ENCODE data around the gene VAV1. TPM values are rescaled to one million over a fixed set of nuclear protein-coding genes. Genes with fewer than 3 reads are reported as not detected.

VAV1 gene
- total and polyA plus RNA-seq, 2 donors (not counting 1 experiment from before 2014, with no cell fraction given): 62.7 to 98.8 TPM

- Histone ChIP-seq H2AFZ (ENCODE audit: insufficient read depth, low read depth, low read length, poor library complexity, severe bottlenecking) (peak overlapping the region; percentile 54), H3K79me2 (ENCODE audit: control insufficient read depth, insufficient read depth, low read length) (no peaks in the 10 kb centered on the region), H4K20me1 (ENCODE audit: control insufficient read depth, insufficient read depth, low read length, poor library complexity, severe bottlenecking) (no peaks in the 10 kb centered on the region), H3K9ac (ENCODE audit: low read length) (peak overlapping the region; percentile 71), H3K4me1 (ENCODE audit: control insufficient read depth in 2 of 2, insufficient read depth in 2 of 2, low read length in 2 of 2) (peaks cover 0 to 5% of the 10 kb centered on the region in 2 donors), H3K36me3 (replicated peaks in 1 of 2; ENCODE audit: control extremely low read depth in 1 of 2, control insufficient read depth in 1 of 2, extremely low read depth in 1 of 2, insufficient read depth in 2 of 2, low read length in 1 of 2) (no peaks in the 10 kb centered on the region), H3K9me3 (ENCODE audit: control extremely low read depth in 1 of 3, control insufficient read depth in 2 of 3, insufficient read depth in 1 of 3, low read length in 2 of 3) (no peaks in the 10 kb centered on the region), H3K4me3 (ENCODE audit: control extremely low read depth in 1 of 5, extremely low read depth in 1 of 5, insufficient read depth in 1 of 5, low read depth in 2 of 5, low read length in 4 of 5) (peak overlapping the region in 3 of 5 experiments; percentile 48 to 73 (median 58)), H3K4me2 (replicated peaks; ENCODE audit: low read depth, low read length, poor library complexity, severe bottlenecking) (peak overlapping the region; percentile 92), H3K27me3 (replicated peaks in 1 of 4; ENCODE audit: control extremely low read depth in 1 of 4, control insufficient read depth in 3 of 4, insufficient read depth in 4 of 4, low read length in 3 of 4) (peaks cover 0 to 3% (median 0%) of the 10 kb centered on the region in 4 experiments), H3K27ac (ENCODE audit: low read length in 2 of 2) (peak overlapping the region; percentile 52 to 89)
- H3K27ac Mint-ChIP-seq: peak overlapping the region; percentile 92
- ChIA-PET POLR2A (interaction anchor here (0.7 to 2.3 kb wide), 7 partner anchors 36 to 644 kb away, joined by 3 to 11 read pairs (median 5); partner anchors contain the start of genes GPR108 and VAV1), CTCF (interaction anchor here (0.8 to 7.4 kb wide), 35 partner anchors 9 to 814 kb away, joined by 3 to 118 read pairs (median 7); partner anchors contain the start of genes DENND1C, GPR108 and VAV1)
- ATAC-seq (ENCODE audit: low read depth) (peak; percentile 85), DNase-seq (peak; percentile 92)
- under 1% methylated on average over 16 of the region's 16 CpGs for WGBS (ENCODE audit: insufficient coverage)
- no peaks in the 10 kb centered on the region for H3K9me3 Mint-ChIP-seq (ENCODE audit: insufficient read depth)
- H3K4me1 Mint-ChIP-seq: peaks cover 11% of the 10 kb centered on the region
- peak overlapping the region; percentile 96 for H3K4me3 Mint-ChIP-seq
- TF ChIP-seq EZH2 (IDR thresholded peaks at IDR 0.05; ENCODE audit: borderline replicate concordance, insufficient read depth, low read depth, low read length, poor library complexity, severe bottlenecking) (no peak), CTCF (IDR thresholded peaks at IDR 0.05) (peak; percentile 84)
- H3K27me3 Mint-ChIP-seq: peaks cover 3% of the 10 kb centered on the region
- intact Hi-C loops (cut with micrococcal nuclease): loop anchor here (1.0 to 5.0 kb wide), 10 partner anchors 61 to 814 kb away; partner anchors contain the start of genes C3, CLPP and SH2D3A
Observed at GRCh38 chr19:6862673-6863078, 90.2 kb downstream of the VAV1 start.

- DNase-seq (no peak), ATAC-seq (ENCODE audit: low read depth) (no peak)
- no peak overlapping the region for H3K4me2 ChIP-seq (replicated peaks; ENCODE audit: low read depth, low read length, poor library complexity, severe bottlenecking)
- TF ChIP-seq EZH2 (IDR thresholded peaks at IDR 0.05; ENCODE audit: borderline replicate concordance, insufficient read depth, low read depth, low read length, poor library complexity, severe bottlenecking): no peak
- TF ChIP-seq CTCF (IDR thresholded peaks at IDR 0.05): no peak
- H3K27ac Mint-ChIP-seq: no peak overlapping the region
- no peak overlapping the region for H2AFZ ChIP-seq (ENCODE audit: insufficient read depth, low read depth, low read length, poor library complexity, severe bottlenecking)
- H3K9ac ChIP-seq (ENCODE audit: low read length): no peak overlapping the region
- H3K4me1 ChIP-seq (ENCODE audit: control insufficient read depth in 2 of 2, insufficient read depth in 2 of 2, low read length in 2 of 2): peaks cover 0 to 5% of the 10 kb centered on the region in 2 donors
- H3K4me3 ChIP-seq (ENCODE audit: control extremely low read depth in 1 of 5, extremely low read depth in 1 of 5, insufficient read depth in 1 of 5, low read depth in 2 of 5, low read length in 4 of 5): no peak overlapping the region
- CTCF ChIA-PET: interaction anchor here (0.6 to 7.4 kb wide), 35 partner anchors 18 to 816 kb away, joined by 3 to 118 read pairs (median 5); partner anchors contain the start of genes ADGRE1, GPR108 and VAV1
- H3K27ac ChIP-seq (ENCODE audit: low read length in 2 of 2): no peak overlapping the region
- H3K9me3 ChIP-seq (ENCODE audit: control extremely low read depth in 1 of 3, control insufficient read depth in 2 of 3, insufficient read depth in 1 of 3, low read length in 2 of 3): no peaks in the 10 kb centered on the region
- peaks cover 3% of the 10 kb centered on the region for H3K27me3 Mint-ChIP-seq
- H3K36me3 ChIP-seq (replicated peaks in 1 of 2; ENCODE audit: control extremely low read depth in 1 of 2, control insufficient read depth in 1 of 2, extremely low read depth in 1 of 2, insufficient read depth in 2 of 2, low read length in 1 of 2): no peaks in the 10 kb centered on the region
- 60% methylated on average over 4 of the region's 9 CpGs for WGBS (ENCODE audit: insufficient coverage)
- POLR2A ChIA-PET: interaction anchor here (1.7 to 2.3 kb wide), 3 partner anchors 62 to 126 kb away, joined by 8 to 11 read pairs (median 11); partner anchors contain the start of genes GPR108 and VAV1
- intact Hi-C loops (cut with micrococcal nuclease): loop anchor here (5.0 kb wide), 3 partner anchors 142 to 582 kb away; partner anchors contain the start of gene C3
- H3K4me1 Mint-ChIP-seq: peaks cover 11% of the 10 kb centered on the region
- H3K27me3 ChIP-seq (replicated peaks in 1 of 4; ENCODE audit: control extremely low read depth in 1 of 4, control insufficient read depth in 3 of 4, insufficient read depth in 4 of 4, low read length in 3 of 4): peaks cover 0 to 3% (median 0%) of the 10 kb centered on the region in 4 experiments
- no peak overlapping the region for H3K4me3 Mint-ChIP-seq
- no peaks in the 10 kb centered on the region for H4K20me1 ChIP-seq (ENCODE audit: control insufficient read depth, insufficient read depth, low read length, poor library complexity, severe bottlenecking)
- no peaks in the 10 kb centered on the region for H3K9me3 Mint-ChIP-seq (ENCODE audit: insufficient read depth)
- no peaks in the 10 kb centered on the region for H3K79me2 ChIP-seq (ENCODE audit: control insufficient read depth, insufficient read depth, low read length)
Observed at GRCh38 chr19:6864325-6864940, 91.9 kb downstream of the VAV1 start.
